Uterus (tissue), 4 donors: ENCODE results near the gene ARMS2. TPM values are rescaled to one million over a fixed set of nuclear protein-coding genes. Genes with fewer than 3 reads are reported as not detected.

Experiments
- DNase-seq, 2 donors: peaks; one replicate each; pipeline ENCODE4 v3.0.0-alpha.2; 2019 to 2020
- H3K27ac ChIP-seq, 2 donors: fragments of 200-600 bp; sonication (generic); 1 replicate in 1 of 2; 2 replicates in 1 of 2; pipeline ENCODE4 v1.5.1; 2016 to 2018
- H3K27me3 ChIP-seq, 2 donors: fragments of 200-600 bp; sonication (generic); one replicate each; pipeline ENCODE4 v1.5.1; 2018 to 2019; ENCODE audit warnings: control low read depth in 1 of 2
- H3K36me3 ChIP-seq, 2 donors: fragments of 200-600 bp; sonication (generic); one replicate each; pipeline ENCODE4 v1.5.1; 2019; ENCODE audit warnings: control low read depth in 1 of 2
- H3K4me1 ChIP-seq, 2 donors: fragments of 200-600 bp; sonication (generic); one replicate each; pipeline ENCODE4 v1.5.1; 2018 to 2019; ENCODE audit warnings: control low read depth in 1 of 2
- H3K4me3 ChIP-seq, 2 donors: fragments of 200-600 bp; sonication (generic); 1 replicate in 1 of 2; 2 replicates in 1 of 2; pipeline ENCODE4 v1.5.1; 2018 to 2019; ENCODE audit warnings: mild to moderate bottlenecking in 1 of 2
- H3K9me3 ChIP-seq, 2 donors: fragments of 200-600 bp; sonication (generic); one replicate each; pipeline ENCODE4 v1.5.1; 2019; ENCODE audit warnings: control low read depth in 1 of 2
- POLR2A ChIP-seq, 2 donors: fragments of 450-650 bp; IDR thresholded peaks; one replicate each; pipeline ENCODE4 v1.6.1; 2016; ENCODE audit warnings: antibody characterized with exemption in 2 of 2, mild to moderate bottlenecking in 1 of 2, moderate library complexity in 1 of 2
- intact Hi-C: fragments of 100-400 bp; cut with DNase I; formaldehyde crosslinking; loops from one replicate; pipeline ENCODE4 v1.15.1; 2023; ENCODE audit warnings: low total_unique reads
- total RNA-seq, 4 donors: library from RNA; depleted of rRNA in 3 of 4; stranded (reverse); fragments of >200 nt in 3 of 4; gene quantifications; one replicate each; pipeline versions ENCODE4 v1.1.0 to v1.2.4, GENCODE V29; 2014 to 2023
- TF ChIP-seq, protein P1 (sequence below), 4 experiments: fragments of 200-600 bp in 2 of 4; fragments of 450-650 bp in 2 of 4; sonication (generic) in 2 of 4; IDR thresholded peaks; one replicate each; pipeline ENCODE4 v1.5.1; 2016 to 2019; ENCODE audit warnings: antibody characterized with exemption in 4 of 4, mild to moderate bottlenecking in 2 of 4, moderate library complexity in 1 of 4
- donor health status: DM: yes; HTN: yes; CAD: no.

ARMS2 gene
- total RNA-seq, 4 donors from 2014 or later: not detected

DNA sequence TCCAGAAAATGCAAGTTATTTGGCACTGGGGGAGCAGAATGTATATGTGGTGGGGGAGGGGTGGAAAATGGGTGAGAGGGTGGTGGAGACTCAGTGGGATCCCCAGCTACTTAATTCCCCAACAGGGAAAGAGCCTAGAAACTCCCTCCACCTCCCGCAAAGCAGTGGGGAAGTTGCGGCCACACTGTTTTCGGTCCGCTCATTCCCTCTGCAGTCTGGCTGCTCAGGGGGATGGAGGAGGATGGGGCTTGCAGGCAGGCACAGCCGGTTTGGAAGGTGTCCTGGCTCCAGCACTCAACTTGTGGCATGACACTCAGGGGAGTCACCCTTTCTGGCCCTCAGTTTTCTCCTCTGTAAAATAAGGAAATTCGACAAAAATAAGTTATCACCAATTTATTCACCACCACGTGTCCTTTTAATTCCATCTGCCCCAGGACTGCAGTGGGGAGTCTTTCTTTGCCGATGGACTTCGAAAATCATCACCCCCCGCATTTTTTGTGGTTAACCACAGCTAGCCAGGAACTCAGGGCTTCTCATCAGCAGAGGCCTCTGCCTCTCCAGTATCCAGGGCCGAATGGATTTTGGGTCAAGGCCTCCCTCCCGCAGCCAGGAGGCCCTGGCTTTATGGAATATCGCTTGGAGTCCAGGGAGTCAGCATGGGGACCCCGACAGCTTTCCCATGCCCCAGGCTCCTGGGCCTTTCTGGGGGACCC is 5.3 kb downstream of the ARMS2 start:
- no peaks in the 10 kb centered on the region for H3K36me3 ChIP-seq
- H3K9me3 ChIP-seq: no peaks in the 10 kb centered on the region
- intact Hi-C loops: no loop called here
- no peaks in the 10 kb centered on the region for H3K27me3 ChIP-seq
- H3K4me1 ChIP-seq: peaks cover 0 to 4% of the 10 kb centered on the region in 2 donors
- DNase-seq: peak in 1 of 2 donors; percentile 49
- TF ChIP-seq, protein P1, sequence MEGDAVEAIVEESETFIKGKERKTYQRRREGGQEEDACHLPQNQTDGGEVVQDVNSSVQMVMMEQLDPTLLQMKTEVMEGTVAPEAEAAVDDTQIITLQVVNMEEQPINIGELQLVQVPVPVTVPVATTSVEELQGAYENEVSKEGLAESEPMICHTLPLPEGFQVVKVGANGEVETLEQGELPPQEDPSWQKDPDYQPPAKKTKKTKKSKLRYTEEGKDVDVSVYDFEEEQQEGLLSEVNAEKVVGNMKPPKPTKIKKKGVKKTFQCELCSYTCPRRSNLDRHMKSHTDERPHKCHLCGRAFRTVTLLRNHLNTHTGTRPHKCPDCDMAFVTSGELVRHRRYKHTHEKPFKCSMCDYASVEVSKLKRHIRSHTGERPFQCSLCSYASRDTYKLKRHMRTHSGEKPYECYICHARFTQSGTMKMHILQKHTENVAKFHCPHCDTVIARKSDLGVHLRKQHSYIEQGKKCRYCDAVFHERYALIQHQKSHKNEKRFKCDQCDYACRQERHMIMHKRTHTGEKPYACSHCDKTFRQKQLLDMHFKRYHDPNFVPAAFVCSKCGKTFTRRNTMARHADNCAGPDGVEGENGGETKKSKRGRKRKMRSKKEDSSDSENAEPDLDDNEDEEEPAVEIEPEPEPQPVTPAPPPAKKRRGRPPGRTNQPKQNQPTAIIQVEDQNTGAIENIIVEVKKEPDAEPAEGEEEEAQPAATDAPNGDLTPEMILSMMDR (IDR thresholded peaks at IDR 0.05): no peak
- no peak for TF ChIP-seq POLR2A (IDR thresholded peaks at IDR 0.05)
- no peak overlapping the region for H3K4me3 ChIP-seq
- H3K27ac ChIP-seq: peak overlapping the region; percentile 90 to 96

DNA sequence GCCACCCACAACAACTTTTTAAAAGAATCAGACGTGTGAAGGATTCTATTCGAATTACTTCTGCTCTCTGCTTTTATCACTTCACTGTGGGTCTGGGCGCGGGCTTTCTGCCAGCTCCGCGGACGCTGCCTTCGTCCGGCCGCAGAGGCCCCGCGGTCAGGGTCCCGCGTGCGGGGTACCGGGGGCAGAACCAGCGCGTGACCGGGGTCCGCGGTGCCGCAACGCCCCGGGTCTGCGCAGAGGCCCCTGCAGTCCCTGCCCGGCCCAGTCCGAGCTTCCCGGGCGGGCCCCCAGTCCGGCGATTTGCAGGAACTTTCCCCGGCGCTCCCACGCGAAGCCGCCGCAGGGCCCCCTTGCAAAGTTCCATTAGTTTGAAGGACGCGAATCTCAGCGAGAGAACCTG is 6.4 kb downstream of the ARMS2 start:
- DNase-seq: no peak
- intact Hi-C loops: no loop called here

DNA sequence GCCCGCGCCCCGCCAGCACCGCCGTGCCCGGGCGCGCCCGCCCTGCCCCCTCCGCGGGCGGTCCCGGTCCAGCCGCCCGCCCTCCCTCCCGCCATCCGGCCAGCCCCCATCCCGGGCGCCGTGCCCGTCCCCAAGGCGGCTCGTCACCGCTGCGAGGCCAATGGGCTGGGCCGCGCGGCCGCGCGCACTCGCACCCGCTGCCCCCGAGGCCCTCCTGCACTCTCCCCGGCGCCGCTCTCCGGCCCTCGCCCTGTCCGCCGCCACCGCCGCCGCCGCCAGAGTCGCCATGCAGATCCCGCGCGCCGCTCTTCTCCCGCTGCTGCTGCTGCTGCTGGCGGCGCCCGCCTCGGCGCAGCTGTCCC is 6.9 kb downstream of the ARMS2 start, which contains the start of gene HTRA1:
TSS of gene HTRA1 (plus strand) at position 187 of the 362 bp plus-strand sequence. CDS start at position 287, 100 bp downstream.
- Histone ChIP-seq H3K4me1 (peaks cover 0 to 4% of the 10 kb centered on the region in 2 donors), H3K36me3 (no peaks in the 10 kb centered on the region), H3K27ac (peak within 1 kb of the TSS; percentile 90 to 96), H3K4me3 (peak within 1 kb of the TSS; percentile 56 to 85), H3K9me3 (no peaks in the 10 kb centered on the region), H3K27me3 (no peaks in the 10 kb centered on the region)
- intact Hi-C loops: no loop called here
- TF ChIP-seq, protein P1 (IDR thresholded peaks at IDR 0.05): no peak
- TF ChIP-seq POLR2A (IDR thresholded peaks at IDR 0.05): peak; percentile 25 to 63
- DNase-seq: peak; percentile 75 to 80

More for the DNA sequence above, 6.4 kb downstream of the ARMS2 start:
- no peaks in the 10 kb centered on the region for H3K9me3 ChIP-seq
- no peaks in the 10 kb centered on the region for H3K36me3 ChIP-seq
- H3K27ac ChIP-seq: peak overlapping the region; percentile 90 to 96
- H3K27me3 ChIP-seq: no peaks in the 10 kb centered on the region
- peak overlapping the region; percentile 56 to 85 for H3K4me3 ChIP-seq
- no peak for TF ChIP-seq POLR2A (IDR thresholded peaks at IDR 0.05)
- TF ChIP-seq, protein P1 (IDR thresholded peaks at IDR 0.05): no peak
- H3K4me1 ChIP-seq: peaks cover 0 to 4% of the 10 kb centered on the region in 2 donors

DNA sequence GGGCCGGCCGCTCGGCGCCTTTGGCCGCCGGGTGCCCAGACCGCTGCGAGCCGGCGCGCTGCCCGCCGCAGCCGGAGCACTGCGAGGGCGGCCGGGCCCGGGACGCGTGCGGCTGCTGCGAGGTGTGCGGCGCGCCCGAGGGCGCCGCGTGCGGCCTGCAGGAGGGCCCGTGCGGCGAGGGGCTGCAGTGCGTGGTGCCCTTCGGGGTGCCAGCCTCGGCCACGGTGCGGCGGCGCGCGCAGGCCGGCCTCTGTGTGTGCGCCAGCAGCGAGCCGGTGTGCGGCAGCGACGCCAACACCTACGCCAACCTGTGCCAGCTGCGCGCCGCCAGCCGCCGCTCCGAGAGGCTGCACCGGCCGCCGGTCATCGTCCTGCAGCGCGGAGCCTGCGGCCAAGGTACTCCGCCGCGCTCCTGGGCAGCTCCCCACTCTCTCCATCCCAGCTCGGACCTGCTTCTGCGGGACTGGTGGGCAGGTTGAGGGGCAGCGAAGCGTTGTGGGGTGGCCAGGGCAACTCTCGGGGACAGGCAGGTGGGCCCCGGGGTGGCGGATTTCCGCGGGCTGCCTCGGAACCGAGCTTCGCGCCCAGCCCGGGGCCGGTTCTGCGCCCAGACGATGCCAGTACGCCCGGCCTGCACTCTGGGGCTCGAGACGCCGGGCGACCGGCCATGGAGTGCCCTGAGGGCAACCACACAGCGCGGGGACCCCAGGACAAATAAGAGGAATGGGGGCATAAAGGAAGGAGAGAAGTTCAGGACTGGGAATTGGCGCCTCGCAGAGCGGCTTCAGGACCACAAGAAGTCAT is 7.5 kb downstream of the ARMS2 start:
- no peaks in the 10 kb centered on the region for H3K36me3 ChIP-seq
- intact Hi-C loops: no loop called here
- H3K9me3 ChIP-seq: no peaks in the 10 kb centered on the region
- peak overlapping the region; percentile 90 to 96 for H3K27ac ChIP-seq
- peaks cover 0 to 4% of the 10 kb centered on the region in 2 donors for H3K4me1 ChIP-seq
- peak overlapping the region; percentile 56 to 85 for H3K4me3 ChIP-seq
- TF ChIP-seq, protein P1 (IDR thresholded peaks at IDR 0.05): peak in 1 of 4 experiments; percentile 16
- no peak for TF ChIP-seq POLR2A (IDR thresholded peaks at IDR 0.05)
- DNase-seq: peak in 1 of 2 donors; percentile 34
- no peaks in the 10 kb centered on the region for H3K27me3 ChIP-seq
